Measurements from ENCODE around the gene C11orf42.
A peak's percentile ranks its signal among the peaks of the same experiment; 100 is the strongest.

C11orf42 gene

GRCh38 chr11:6199174-6199810 lies 6.1 kb upstream of the C11orf42 start, which contains the start of gene OR52W1:
OR52W1 (plus strand) TSS chr11:6199224; CDS start chr11:6199224, 0 bp downstream.
- Histone ChIP-seq H3K4me3 (no peak within 1 kb of the TSS), H3K27ac (no peak within 1 kb of the TSS), H3K36me3 (ENCODE audit: insufficient read depth, low read length) (no peaks in the 10 kb centered on the region), H3K9ac (ENCODE audit: insufficient read length) (no peak within 1 kb of the TSS), H3K9me3 (ENCODE audit: low read depth, low read length) (no peaks in the 10 kb centered on the region)
- DNase-seq (ENCODE audit: low read depth, low spot score): no peak
- no peak for TF ChIP-seq POLR2AphosphoS5 (IDR thresholded peaks at IDR 0.05; ENCODE audit: borderline replicate concordance, low read depth, low read length)
- no peak for TF ChIP-seq EZH2 (IDR thresholded peaks at IDR 0.05)
- TF ChIP-seq FOXP2 (optimal IDR thresholded peaks at IDR 0.05; ENCODE audit: control extremely low read depth, extremely low read length, insufficient read depth): no peak

- Histone ChIP-seq H3K36me3 (ENCODE audit: insufficient read depth, low read length) (no peaks in the 10 kb centered on the region), H3K9ac (ENCODE audit: insufficient read length) (no peak overlapping the region), H3K27ac (no peak overlapping the region), H3K4me3 (no peak overlapping the region), H3K9me3 (ENCODE audit: low read depth, low read length) (no peaks in the 10 kb centered on the region)
- no peak for TF ChIP-seq FOXP2 (optimal IDR thresholded peaks at IDR 0.05; ENCODE audit: control extremely low read depth, extremely low read length, insufficient read depth)
- DNase-seq (ENCODE audit: low read depth, low spot score): no peak
Observed at GRCh38 chr11:6200975-6201374, 4.4 kb upstream of the C11orf42 start.

- H3K27ac ChIP-seq: no peak overlapping the region
- DNase-seq (ENCODE audit: low read depth, low spot score): no peak
- no peak for TF ChIP-seq EZH2 (IDR thresholded peaks at IDR 0.05)
- no peak for TF ChIP-seq POLR2AphosphoS5 (IDR thresholded peaks at IDR 0.05; ENCODE audit: borderline replicate concordance, low read depth, low read length)
- no peak for TF ChIP-seq FOXP2 (optimal IDR thresholded peaks at IDR 0.05; ENCODE audit: control extremely low read depth, extremely low read length, insufficient read depth)
- no peak overlapping the region for H3K4me3 ChIP-seq
- H3K9ac ChIP-seq (ENCODE audit: insufficient read length): no peak overlapping the region
- H3K9me3 ChIP-seq (ENCODE audit: low read depth, low read length): no peaks in the 10 kb centered on the region
- H3K36me3 ChIP-seq (ENCODE audit: insufficient read depth, low read length): no peaks in the 10 kb centered on the region
Observed at GRCh38 chr11:6201481-6201880, 3.9 kb upstream of the C11orf42 start.

- Histone ChIP-seq H3K9ac (ENCODE audit: insufficient read length) (no peak overlapping the region), H3K9me3 (ENCODE audit: low read depth, low read length) (no peaks in the 10 kb centered on the region), H3K36me3 (ENCODE audit: insufficient read depth, low read length) (no peaks in the 10 kb centered on the region), H3K27ac (no peak overlapping the region), H3K4me3 (no peak overlapping the region)
- TF ChIP-seq POLR2AphosphoS5 (IDR thresholded peaks at IDR 0.05; ENCODE audit: borderline replicate concordance, low read depth, low read length) (no peak), EZH2 (IDR thresholded peaks at IDR 0.05) (no peak), FOXP2 (optimal IDR thresholded peaks at IDR 0.05; ENCODE audit: control extremely low read depth, extremely low read length, insufficient read depth) (no peak)
- no peak for DNase-seq (ENCODE audit: low read depth, low spot score)
Observed at GRCh38 chr11:6202041-6202440, 3.3 kb upstream of the C11orf42 start.

GRCh38 chr11:6203327-6203726 lies 2.0 kb upstream of the C11orf42 start:
- no peak for DNase-seq (ENCODE audit: low read depth, low spot score)
- Histone ChIP-seq H3K9ac (ENCODE audit: insufficient read length) (no peak overlapping the region), H3K9me3 (ENCODE audit: low read depth, low read length) (no peaks in the 10 kb centered on the region), H3K36me3 (ENCODE audit: insufficient read depth, low read length) (no peaks in the 10 kb centered on the region), H3K4me3 (no peak overlapping the region), H3K27ac (no peak overlapping the region)
- TF ChIP-seq FOXP2 (optimal IDR thresholded peaks at IDR 0.05; ENCODE audit: control extremely low read depth, extremely low read length, insufficient read depth) (no peak), EZH2 (IDR thresholded peaks at IDR 0.05) (no peak)

- no peak for TF ChIP-seq EZH2 (IDR thresholded peaks at IDR 0.05)
- peak; percentile 16 for DNase-seq (ENCODE audit: low read depth, low spot score)
- Histone ChIP-seq H3K27ac (no peak overlapping the region), H3K9me3 (ENCODE audit: low read depth, low read length) (no peaks in the 10 kb centered on the region), H3K9ac (ENCODE audit: insufficient read length) (no peak overlapping the region), H3K36me3 (ENCODE audit: insufficient read depth, low read length) (no peaks in the 10 kb centered on the region; the same call in 1 of the 2 replicates), H3K4me3 (no peak overlapping the region)
Observed at GRCh38 chr11:6204706-6205105, 651 bp upstream of the C11orf42 start.

- H3K9ac ChIP-seq (ENCODE audit: insufficient read length): no peak overlapping the region
Observed at GRCh38 chr11:6206456-6207180, 1.3 kb downstream of the C11orf42 start.

GRCh38 chr11:6209801-6210200 lies 4.4 kb downstream of the C11orf42 start:
- Histone ChIP-seq H3K27ac (no peak overlapping the region), H3K9me3 (ENCODE audit: low read depth, low read length) (no peaks in the 10 kb centered on the region), H3K9ac (ENCODE audit: insufficient read length) (no peak overlapping the region), H3K36me3 (ENCODE audit: insufficient read depth, low read length) (peaks cover 6% of the 10 kb centered on the region; the same call in 1 of the 2 replicates), H3K4me3 (no peak overlapping the region)
- no peak for DNase-seq (ENCODE audit: low read depth, low spot score)
- no peak for TF ChIP-seq POLR2AphosphoS5 (IDR thresholded peaks at IDR 0.05; ENCODE audit: borderline replicate concordance, low read depth, low read length)
- no peak for TF ChIP-seq EZH2 (IDR thresholded peaks at IDR 0.05)
- no peak for TF ChIP-seq FOXP2 (optimal IDR thresholded peaks at IDR 0.05; ENCODE audit: control extremely low read depth, extremely low read length, insufficient read depth)

More at GRCh38 chr11:6206456-6207180, 1.3 kb downstream of the C11orf42 start:
- Histone ChIP-seq H3K9me3 (ENCODE audit: low read depth, low read length) (no peaks in the 10 kb centered on the region), H3K4me3 (no peak overlapping the region), H3K36me3 (ENCODE audit: insufficient read depth, low read length) (peaks cover 6% of the 10 kb centered on the region; the same call in 1 of the 2 replicates), H3K27ac (no peak overlapping the region)
- TF ChIP-seq EZH2 (IDR thresholded peaks at IDR 0.05): no peak
- no peak for DNase-seq (ENCODE audit: low read depth, low spot score)

Measured in SK-N-MC (cell line).